Parathyroid adenoma (tissue), 2 donors: ENCODE measurements around the gene CFAP97D1.

Experiments
- H2AFZ ChIP-seq: fragments of 300-600 bp; sonication (generic); one replicate; pipeline ENCODE4 v1.7.0; 2017; ENCODE audit warnings: antibody characterized with exemption, mild to moderate bottlenecking
- H3K27ac ChIP-seq: fragments of 300-600 bp; sonication (generic); one replicate; pipeline ENCODE4 v1.7.0; 2017
- H3K27me3 ChIP-seq: fragments of 300-600 bp; sonication (generic); one replicate; pipeline ENCODE4 v1.7.0; 2017; ENCODE audit warnings: low read length; ENCODE audit not compliant: control insufficient read depth, insufficient read depth
- H3K36me3 ChIP-seq: fragments of 300-600 bp; sonication (generic); one replicate; pipeline ENCODE4 v1.7.0; 2017; ENCODE audit warnings: low read length; ENCODE audit not compliant: control insufficient read depth, insufficient read depth
- H3K4me1 ChIP-seq: fragments of 300-600 bp; sonication (generic); one replicate; pipeline ENCODE4 v1.7.0; 2017; ENCODE audit warnings: control low read depth
- H3K4me2 ChIP-seq: fragments of 300-600 bp; sonication (generic); one replicate; pipeline ENCODE4 v1.7.0; 2017; ENCODE audit warnings: low read length
- H3K4me3 ChIP-seq: fragments of 300-600 bp; sonication (generic); one replicate; pipeline ENCODE4 v1.7.0; 2017; ENCODE audit warnings: low read depth, low read length
- H3K79me2 ChIP-seq: fragments of 300-600 bp; sonication (generic); one replicate; pipeline ENCODE4 v1.7.0; 2017; ENCODE audit warnings: control low read depth
- H3K9ac ChIP-seq: fragments of 300-600 bp; sonication (generic); one replicate; pipeline ENCODE4 v1.7.0; 2017; ENCODE audit warnings: mild to moderate bottlenecking
- H3K9me3 ChIP-seq: fragments of 300-600 bp; sonication (generic); one replicate; pipeline ENCODE4 v1.7.0; 2017; ENCODE audit warnings: low read length; ENCODE audit not compliant: control insufficient read depth
- CTCF ChIP-seq: fragments of 300-600 bp; sonication (generic); IDR thresholded peaks from one replicate; pipeline ENCODE4 v1.7.0; 2017; ENCODE audit warnings: antibody characterized with exemption, mild to moderate bottlenecking
- donor health status: primary hyperparathyroidism.

CFAP97D1 gene

DNA sequence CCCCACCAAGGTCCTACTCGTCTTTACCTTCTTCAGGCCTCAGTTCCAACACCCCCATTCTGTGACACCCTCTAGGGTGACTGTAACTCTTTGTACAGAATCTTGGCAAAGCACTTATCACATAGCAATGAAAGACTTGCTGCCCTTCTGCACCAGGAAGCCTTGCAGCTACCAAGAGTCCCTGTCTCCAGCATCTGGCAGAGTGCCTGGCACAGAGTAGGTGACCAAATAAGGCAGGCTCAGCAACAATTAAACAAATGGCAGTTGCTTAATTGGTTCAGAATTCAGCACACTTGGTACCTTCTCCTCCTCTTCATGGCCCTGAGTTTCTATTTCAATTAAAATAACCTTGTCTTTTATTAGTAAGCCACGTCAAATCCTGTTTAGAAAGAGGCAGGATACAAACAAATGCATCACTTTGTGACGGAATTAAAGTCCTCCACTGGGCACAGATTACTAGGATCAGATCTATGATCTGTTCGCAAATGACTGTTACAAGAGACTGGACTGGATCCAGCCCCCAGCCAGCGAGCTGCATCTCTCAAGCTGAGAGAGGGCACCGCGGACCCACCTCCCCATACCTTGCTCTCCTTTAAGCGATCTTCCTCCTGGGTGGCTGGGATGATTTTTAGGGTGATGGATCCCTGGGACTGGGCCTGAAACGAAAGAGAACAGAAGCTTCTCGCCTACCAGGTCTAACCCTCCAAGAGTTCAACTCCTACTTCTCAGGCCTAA is 43.3 kb downstream of the CFAP97D1 start:
- H3K4me3 ChIP-seq, result no peak overlapping the region
- TF ChIP-seq CTCF, result no peak
- peak overlapping the region; percentile 54 for H3K27ac ChIP-seq
- no peak overlapping the region for H3K4me2 ChIP-seq
- no peaks in the 10 kb centered on the region for H3K9me3 ChIP-seq
- H3K36me3 ChIP-seq, result no peaks in the 10 kb centered on the region
- no peaks in the 10 kb centered on the region for H3K27me3 ChIP-seq
- H3K9ac ChIP-seq, result no peak overlapping the region
- no peaks in the 10 kb centered on the region for H3K4me1 ChIP-seq
- no peaks in the 10 kb centered on the region for H3K79me2 ChIP-seq
- no peak overlapping the region for H2AFZ ChIP-seq

DNA sequence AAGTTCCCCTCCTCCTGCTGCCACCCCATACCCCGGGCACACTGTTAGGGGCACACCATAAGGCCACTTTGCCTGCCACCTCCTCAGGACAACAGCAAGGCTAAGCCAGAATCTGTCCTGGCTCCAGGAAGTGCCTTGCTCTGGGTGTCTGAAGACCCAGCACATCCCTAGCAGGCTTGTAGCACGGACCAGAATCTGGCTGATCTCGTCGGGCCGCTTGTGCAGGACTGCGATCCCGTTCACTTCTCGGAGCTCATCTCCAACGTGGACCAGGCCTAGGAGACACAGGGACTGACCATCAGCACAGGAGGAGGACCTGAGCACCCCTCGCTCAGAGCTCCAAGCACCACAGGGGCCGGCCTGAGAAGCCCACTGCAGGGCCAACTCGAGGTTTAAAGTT is 45.3 kb downstream of the CFAP97D1 start:
- H3K9ac ChIP-seq, result no peak overlapping the region
- H3K4me2 ChIP-seq, result no peak overlapping the region
- H2AFZ ChIP-seq, result no peak overlapping the region
- no peaks in the 10 kb centered on the region for H3K4me1 ChIP-seq
- H3K27ac ChIP-seq, result no peak overlapping the region
- no peaks in the 10 kb centered on the region for H3K79me2 ChIP-seq
- no peaks in the 10 kb centered on the region for H3K36me3 ChIP-seq
- no peaks in the 10 kb centered on the region for H3K9me3 ChIP-seq
- H3K27me3 ChIP-seq, result no peaks in the 10 kb centered on the region
- TF ChIP-seq CTCF, result no peak
- H3K4me3 ChIP-seq, result no peak overlapping the region

GRCh38 chr17:43826206-43826605 is 46.0 kb downstream of the CFAP97D1 start:
- H3K4me2 ChIP-seq, result no peak overlapping the region
- no peak overlapping the region for H3K27ac ChIP-seq
- no peaks in the 10 kb centered on the region for H3K27me3 ChIP-seq
- H3K4me1 ChIP-seq, result no peaks in the 10 kb centered on the region
- no peak overlapping the region for H3K4me3 ChIP-seq
- no peaks in the 10 kb centered on the region for H3K79me2 ChIP-seq
- no peak overlapping the region for H3K9ac ChIP-seq
- H2AFZ ChIP-seq, result no peak overlapping the region
- TF ChIP-seq CTCF, result no peak
- no peaks in the 10 kb centered on the region for H3K9me3 ChIP-seq
- H3K36me3 ChIP-seq, result no peaks in the 10 kb centered on the region

- TF ChIP-seq CTCF, result no peak
- no peak overlapping the region for H3K9ac ChIP-seq
- H3K4me2 ChIP-seq, result no peak overlapping the region
- H3K36me3 ChIP-seq, result no peaks in the 10 kb centered on the region
- H3K79me2 ChIP-seq, result no peaks in the 10 kb centered on the region
- no peaks in the 10 kb centered on the region for H3K4me1 ChIP-seq
- H3K4me3 ChIP-seq, result no peak overlapping the region
- H3K27me3 ChIP-seq, result no peaks in the 10 kb centered on the region
- no peak overlapping the region for H2AFZ ChIP-seq
- no peaks in the 10 kb centered on the region for H3K9me3 ChIP-seq
- no peak overlapping the region for H3K27ac ChIP-seq
Observed at GRCh38 chr17:43827596-43827995, 47.4 kb downstream of the CFAP97D1 start.

GRCh38 chr17:43829738-43830137 is 49.5 kb downstream of the CFAP97D1 start:
- Histone ChIP-seq H3K27ac (no peak overlapping the region), H2AFZ (no peak overlapping the region), H3K9ac (no peak overlapping the region), H3K9me3 (no peaks in the 10 kb centered on the region), H3K4me1 (peaks cover 7% of the 10 kb centered on the region), H3K27me3 (no peaks in the 10 kb centered on the region), H3K79me2 (no peaks in the 10 kb centered on the region), H3K4me2 (no peak overlapping the region), H3K4me3 (no peak overlapping the region), H3K36me3 (no peaks in the 10 kb centered on the region)
- TF ChIP-seq CTCF, result no peak
